ENCODE results near the gene RYR1.
A peak's percentile ranks its signal among the peaks of the same experiment; 100 is the strongest.
"Not testable (repeated sequence)": the region's sequence is repeated elsewhere in the genome, so short reads cannot be mapped to it uniquely, and the experiment has no call there.

The RYR1 gene

DNA sequence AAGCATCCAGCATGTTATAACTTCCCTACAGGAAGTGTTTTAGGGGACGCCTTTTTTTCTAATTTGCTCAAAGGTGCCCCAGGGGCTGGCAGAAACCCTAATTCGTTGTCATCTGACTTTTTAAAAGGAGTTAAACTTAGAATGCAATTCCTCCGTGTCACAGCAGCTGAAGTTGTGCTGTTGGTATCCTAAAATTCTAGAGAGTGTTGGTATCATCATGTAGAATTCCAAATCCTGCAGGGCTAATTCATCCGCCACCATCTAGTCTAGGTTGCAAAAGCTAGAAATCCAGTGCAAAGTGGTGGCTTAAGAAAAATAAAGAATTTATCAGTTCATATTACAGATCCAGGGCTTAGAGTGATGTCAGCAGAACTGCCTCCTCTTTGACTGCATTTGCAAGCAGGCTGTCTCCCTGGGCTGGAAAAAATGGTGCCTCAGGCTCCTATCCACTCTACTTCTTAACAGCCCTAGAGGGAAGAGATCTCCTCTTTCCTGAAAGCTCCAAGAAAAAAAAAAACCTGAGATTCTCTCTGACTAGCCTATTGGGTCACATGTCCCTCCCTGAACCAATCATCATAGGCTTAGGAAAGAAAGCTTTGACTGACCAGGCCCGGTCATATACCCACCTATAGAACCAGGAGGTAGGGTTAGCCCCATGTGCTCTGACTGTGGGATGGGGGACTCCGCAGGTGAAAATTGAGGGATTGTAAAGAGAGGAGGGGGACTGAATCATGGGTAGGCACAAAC, 111.3 kb downstream of the RYR1 start:
- peak in 1 of 2 donors; percentile 72 for DNase-seq

DNA sequence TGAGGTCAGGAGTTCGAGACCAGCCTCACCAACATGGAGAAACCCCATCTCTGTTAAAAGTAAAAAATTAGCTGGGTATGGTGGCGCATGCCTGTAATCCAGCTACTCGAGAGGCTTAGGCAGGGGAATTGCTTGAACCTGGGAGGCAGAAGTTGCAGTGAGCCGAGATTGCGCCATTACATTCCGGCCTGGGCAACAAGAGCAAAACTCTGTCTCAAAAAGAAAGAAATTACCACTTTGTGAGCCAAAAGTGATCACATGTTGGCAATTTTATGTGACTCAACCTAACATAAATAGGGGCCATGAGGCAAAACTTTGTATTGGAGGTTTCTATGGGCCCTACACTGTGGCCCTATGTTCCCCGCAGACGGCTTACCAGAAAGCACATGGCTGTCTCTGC, 112.1 kb downstream of the RYR1 start:
- no peak for DNase-seq

DNA sequence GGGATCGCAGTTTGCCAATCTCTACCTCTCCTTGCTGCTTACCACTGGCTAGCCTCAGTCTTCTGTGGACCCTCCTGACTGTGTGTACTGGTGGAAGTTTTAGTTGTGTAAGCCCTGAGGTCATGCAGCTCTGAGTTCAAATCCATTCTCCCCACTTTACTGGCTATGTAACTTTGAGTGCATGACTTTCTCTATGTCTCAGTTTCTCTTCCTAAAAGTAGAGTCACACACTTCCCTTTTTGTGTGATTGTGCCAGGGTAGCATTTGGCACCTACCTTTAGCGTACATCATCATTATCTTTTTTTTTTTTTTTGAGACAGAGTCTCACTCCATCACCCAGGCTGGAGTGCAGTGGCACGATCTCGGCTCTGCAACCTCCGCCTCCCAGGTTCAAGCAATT, 113.9 kb downstream of the RYR1 start:
- no peak for DNase-seq

DNA sequence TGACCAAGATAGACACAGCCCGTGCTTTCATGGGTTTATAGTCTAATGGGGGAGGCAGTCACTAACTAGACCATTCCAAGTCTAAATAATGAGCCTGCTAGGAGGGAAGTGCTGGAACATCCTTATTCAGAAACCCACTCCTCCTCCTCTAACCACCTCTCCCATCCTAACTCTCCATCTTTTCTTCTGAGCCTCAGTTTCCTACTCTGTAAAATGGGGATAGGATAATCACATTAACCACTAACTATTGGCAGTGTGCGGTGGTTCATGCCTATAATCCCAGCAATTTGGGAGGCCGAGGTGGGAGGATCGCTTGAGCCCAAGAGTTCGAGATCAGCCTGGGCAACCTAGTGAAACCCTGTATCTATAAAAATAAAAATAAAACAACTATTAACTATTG, 115.6 kb downstream of the RYR1 start:
- DNase-seq = no peak

DNA sequence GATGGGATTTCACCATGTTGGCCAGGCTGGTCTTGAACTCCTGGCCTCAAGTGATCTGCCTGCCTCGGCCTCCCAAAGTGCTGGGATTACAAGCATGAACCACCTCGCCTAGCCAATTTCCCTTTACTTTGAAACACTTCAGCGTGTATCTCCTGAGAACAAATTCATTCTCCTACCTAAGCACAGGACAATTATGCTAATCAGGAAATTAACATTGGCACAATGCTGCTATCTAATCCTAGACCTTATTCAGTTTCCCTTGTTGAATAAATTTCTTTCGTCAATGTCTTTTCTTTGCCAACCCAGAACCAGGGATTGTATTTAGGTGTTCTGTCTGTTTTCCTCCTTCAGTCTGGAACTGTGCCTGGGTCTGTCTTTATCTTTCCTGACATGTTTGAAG, 116.5 kb downstream of the RYR1 start:
- DNase-seq = no peak

DNA sequence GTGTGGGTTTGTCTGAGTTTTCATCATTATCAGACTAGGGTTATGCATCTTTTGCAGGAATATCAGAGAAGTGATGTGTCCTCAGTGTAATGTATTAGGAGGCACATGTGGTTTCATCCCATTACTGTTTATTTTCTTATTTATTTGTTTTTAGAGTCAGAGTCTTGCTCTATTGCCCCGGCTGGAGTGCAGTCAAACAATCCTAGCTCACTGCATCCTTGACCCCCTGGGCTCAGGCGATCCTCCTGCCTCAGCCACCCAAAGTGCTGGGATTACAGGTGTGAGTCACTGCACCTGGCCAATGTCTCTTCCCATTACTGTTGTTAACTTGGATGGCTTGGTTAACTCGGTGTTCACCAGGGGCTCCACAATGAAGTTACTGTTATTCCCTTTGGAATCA, 116.9 kb downstream of the RYR1 start:
- no peak for DNase-seq

DNA sequence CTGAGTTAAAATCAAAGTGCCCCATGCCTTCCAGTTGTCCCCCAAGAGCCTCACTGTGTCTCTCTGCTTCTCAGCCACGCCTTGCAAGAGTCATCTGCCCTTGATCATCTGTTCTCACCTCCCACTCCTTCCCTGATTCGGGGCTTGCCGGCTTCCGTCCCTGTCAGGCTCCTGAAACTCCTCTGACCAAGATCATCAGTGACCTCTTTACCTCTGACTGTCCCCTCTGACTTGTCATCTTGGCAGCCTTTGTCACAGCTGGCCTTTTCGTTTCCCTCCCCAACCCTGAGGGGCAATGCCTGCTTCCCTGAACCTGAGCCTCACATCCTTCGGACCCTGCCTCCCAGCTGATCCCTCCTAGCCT, 117.9 kb downstream of the RYR1 start:
- DNase-seq = no peak

DNA sequence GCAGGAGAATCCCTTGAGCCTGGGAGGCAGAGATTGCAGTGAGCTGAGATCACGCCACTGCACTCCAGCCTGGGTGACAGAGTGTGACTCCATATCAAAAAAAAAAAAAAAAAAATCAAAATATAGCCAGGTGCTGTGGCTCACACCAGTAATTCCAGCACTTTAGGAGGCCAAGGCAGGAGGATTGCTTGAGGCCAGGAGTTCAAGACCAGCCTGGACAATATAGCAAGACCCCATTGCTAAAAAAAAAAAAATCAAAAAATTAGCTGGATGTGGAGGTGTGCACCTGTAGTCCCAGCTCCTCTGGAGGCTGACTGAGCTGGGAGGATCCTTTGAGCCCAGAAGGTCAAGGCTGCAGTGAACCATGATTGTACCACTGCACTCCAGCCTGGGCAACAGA, 119.7 kb downstream of the RYR1 start:
- DNase-seq = not testable (repeated sequence)

DNA sequence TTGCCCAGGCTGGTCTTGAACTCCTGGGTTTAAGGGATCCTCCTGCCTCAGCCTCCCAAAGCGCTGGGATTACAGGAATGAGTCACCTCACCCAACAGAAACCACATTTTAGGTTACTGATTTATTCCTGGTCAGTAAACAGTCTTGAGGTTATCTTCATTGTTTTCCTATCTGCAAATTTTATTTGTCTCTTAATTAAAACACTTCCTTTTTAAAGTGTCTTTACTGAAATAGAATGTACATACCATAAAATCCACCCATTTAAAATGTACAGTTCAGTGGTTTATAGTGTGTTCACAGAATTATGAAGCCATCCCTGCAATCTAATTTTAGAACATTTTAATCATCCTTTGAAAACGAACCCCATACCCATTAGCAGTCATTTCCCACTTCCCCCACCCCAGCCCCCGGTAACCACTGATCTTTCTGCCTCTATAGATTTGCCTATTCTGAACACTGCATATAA, 121.2 kb downstream of the RYR1 start:
- DNase-seq = no peak

DNA sequence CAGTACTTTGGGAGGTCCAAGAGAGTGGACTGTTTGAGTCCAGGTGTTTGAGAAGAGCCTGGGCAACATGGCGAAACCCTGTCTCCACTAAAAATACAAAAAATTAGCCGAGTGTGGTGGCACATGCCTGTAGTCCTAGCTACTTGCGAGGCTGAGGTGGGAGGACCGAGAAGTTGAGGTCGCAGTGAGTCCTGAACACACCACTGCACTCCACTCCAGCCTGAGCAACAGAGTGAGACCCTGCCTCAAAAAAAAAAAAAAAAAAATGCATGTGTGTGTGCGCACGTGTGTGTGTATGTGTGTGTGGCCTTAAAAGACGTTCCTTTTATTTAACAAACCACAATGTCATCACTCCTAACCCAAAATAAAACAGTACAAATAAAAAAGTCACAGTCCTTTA, 121.7 kb downstream of the RYR1 start:
- DNase-seq = no peak

DNA sequence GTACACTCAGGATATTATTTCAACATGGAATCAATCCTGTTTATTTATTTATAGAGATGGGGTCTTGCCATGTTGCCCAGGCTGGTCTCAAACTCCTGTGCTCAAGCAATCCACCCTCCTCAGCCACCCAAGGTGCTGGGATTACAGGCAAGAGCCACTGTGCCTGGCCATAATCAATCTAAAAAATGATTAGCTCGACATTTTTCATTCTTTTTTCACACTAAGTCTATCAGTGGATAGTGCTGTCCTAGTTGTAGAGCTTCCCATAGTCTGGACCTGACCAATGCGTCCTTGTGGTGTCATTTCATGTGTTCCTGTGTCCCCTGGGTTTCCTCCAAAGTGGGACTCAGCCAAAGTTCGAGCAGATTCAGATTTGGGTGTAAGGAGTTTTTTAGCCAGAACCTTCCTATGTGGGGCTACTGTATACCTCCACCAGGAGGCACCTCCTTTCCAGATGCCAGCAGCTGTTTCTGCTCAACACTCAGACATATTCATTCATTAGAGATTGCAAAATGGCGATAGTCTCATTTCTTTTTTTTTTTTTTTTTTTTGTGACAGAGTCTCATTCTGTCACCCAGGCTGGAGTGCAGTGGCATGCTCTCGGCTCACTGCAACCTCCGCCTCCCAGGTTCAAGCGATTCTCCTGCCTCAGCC, 123.2 kb downstream of the RYR1 start:
- DNase-seq = no peak

DNA sequence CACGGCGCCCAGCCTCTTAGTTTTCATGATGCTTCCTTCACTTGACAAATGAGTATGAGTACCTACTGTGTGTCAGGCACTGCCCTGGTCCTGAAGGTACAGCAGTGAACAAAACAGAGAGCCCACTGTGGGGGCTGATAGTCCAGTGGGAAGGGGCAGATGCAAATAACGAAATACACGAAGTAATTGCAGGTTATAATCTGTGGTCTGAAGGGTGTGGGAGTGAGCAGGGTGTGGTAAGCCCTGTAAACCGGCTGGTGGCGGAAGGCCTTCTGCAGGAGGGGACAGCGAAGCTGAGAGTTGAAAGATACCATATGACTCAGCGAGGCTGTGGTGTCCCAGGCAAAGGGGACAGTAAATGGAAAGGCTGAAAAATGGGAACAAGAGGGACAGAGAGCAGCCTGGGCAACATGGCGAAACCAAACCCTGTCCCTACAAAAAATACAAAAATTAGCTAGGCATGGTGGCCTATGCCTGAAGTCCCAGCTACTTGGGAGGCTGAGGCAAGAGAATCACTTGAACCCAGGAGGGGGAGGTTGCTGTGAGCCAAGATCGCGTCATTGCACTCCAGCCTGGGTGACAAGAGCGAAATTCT, 123.8 kb downstream of the RYR1 start:
- DNase-seq = no peak

DNA sequence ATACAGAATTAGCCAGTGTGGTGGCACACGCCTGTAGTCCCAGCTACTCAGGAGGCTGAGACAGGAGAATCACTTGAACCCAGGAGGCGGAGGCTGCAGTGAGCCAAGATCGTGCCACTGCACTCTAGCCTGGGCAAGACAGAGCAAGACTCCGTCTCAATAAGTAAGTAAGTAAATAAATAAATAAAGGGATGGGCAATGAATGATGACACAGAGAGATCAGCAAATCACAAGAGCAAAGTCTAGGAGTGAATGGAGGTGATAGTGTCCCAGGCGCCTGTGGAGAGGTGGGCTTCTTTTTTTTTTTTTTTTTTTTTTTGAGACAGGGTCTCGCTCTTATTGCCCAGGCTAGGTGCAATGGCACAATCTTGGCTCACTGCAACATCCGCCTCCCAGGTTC, 125.4 kb downstream of the RYR1 start:
- DNase-seq = not testable (repeated sequence)

DNA sequence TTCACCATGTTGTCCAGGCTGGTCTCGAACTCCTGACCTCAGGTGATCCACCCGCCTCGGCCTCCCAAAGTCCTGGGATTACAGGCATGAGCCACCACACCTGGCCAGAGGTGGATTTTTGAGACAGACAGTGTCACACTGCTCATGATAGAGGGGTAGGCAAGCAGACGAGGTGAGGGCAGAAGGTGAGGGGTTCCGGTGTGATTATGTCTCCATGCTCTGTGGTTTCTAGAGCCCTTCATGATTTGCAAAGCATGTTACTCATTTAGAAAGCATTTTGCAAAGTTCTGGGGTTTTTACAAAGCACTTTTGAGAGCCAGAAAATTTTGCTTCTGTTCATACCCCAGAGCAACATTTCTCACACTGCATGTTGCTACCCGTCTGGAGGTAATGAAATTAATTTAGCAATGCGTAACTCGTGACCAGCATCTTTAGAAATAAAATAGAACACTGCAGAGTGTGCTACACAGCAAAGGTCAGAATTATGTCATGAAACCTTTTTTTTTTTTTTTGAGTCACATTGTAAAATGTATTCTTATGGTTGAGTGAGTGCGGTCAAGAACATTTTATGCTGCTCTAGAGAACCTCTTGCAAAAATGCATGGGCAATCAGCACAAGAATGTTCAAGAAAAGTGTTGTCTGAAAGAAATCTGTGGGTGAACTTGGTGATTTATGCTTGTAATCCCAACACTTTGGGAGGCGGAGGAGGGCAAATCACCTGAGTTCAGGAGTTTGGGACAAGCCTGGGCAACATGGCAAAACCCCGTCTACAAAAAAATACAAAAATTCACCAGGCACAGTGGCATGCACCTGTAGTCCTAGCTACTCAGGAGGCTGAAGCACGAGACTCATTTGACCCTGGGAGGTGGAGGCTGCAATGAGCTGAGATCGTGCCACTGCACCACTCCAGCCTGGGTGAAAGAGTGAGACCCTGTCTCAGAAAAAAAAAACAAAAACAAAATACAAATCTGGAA, 126.2 kb downstream of the RYR1 start:
- no peak for DNase-seq

DNA sequence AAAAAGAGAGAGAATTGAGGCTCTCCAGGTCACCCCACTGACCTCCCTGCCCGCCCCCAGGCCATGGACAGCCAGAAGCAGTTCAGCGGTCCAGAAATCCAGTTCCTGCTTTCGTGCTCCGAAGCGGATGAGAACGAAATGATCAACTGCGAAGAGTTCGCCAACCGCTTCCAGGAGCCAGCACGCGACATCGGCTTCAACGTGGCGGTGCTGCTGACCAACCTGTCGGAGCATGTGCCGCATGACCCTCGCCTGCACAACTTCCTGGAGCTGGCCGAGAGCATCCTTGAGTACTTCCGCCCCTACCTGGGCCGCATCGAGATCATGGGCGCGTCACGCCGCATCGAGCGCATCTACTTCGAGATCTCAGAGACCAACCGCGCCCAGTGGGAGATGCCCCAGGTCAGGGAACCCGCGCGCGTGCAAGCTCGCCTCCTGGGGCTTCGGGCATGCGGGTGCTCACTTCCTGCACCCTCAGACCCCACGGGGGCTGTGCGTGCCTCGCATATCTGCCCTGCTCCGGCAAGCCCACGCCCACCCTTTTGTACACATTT, 127.6 kb downstream of the RYR1 start:
- DNase-seq = no peak

DNA sequence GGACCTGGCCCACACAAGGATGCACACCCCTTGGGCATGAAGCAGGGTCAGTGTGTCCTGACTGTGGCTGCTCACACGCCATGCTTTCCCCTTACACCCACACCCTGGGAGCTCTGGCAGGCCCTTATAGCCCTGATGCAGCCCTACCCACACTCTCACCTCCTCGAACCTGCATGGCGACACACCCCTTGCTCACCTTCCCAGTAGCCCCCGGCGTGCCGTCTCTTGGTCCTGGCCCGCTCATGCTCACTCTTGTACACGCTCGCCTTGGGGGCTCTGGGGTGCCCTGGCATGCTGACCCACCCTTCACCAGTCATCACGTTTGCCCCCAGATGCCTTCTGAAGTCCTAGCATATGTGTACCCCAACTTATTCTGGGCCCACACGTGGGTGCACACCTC, 128.2 kb downstream of the RYR1 start:
- no peak for DNase-seq

DNA sequence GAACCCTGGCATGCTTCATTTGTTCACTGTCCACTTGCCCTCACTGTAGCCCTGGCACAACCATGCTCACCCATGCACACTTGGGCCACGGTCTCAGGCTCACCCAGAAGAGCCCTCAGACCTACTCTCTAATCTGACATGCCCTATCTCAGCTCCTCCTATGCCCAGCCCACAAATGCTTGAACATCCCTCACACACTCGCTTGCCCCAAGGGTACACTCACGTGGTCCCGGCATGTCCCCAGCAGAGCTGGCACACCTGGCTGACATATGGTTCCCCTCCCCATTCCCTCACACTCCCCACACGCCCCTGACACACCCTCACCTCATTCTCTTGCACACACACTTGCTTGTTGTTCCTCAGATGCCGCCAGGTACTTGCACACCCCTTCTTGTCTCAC, 128.6 kb downstream of the RYR1 start:
- DNase-seq = no peak

DNA sequence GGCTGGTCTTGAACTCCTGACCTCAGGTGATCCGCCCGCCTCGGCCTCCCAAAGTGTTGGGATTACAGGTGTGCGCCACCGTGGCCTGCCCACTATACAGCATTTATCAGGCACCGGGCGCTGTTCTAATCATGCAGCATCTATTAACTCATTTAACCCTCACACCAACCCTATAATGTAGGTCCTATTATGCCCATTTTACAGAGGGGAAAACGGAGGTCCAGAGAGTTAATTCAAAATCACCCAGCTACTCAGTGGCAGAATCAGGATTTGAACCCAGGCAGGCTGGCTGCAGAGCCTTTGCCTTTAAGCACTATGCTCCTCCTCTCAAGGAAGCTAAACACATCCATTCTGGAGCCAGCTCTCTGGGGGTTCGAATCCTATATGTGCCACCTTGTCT, 130.0 kb downstream of the RYR1 start:
- no peak for DNase-seq

DNA sequence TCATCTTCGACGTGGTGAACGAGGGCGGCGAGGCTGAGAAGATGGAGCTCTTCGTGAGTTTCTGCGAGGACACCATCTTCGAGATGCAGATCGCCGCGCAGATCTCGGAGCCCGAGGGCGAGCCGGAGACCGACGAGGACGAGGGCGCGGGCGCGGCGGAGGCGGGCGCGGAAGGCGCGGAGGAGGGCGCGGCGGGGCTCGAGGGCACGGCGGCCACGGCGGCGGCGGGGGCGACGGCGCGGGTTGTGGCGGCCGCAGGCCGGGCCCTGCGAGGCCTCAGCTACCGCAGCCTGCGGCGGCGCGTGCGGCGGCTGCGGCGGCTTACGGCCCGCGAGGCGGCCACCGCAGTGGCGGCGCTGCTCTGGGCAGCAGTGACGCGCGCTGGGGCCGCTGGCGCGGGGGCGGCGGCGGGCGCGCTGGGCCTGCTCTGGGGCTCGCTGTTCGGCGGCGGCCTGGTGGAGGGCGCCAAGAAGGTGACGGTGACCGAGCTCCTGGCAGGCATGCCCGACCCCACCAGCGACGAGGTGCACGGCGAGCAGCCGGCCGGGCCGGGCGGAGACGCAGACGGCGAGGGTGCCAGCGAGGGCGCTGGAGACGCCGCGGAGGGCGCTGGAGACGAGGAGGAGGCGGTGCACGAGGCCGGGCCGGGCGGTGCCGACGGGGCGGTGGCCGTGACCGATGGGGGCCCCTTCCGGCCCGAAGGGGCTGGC, 131.6 kb downstream of the RYR1 start:
- DNase-seq = no peak

DNA sequence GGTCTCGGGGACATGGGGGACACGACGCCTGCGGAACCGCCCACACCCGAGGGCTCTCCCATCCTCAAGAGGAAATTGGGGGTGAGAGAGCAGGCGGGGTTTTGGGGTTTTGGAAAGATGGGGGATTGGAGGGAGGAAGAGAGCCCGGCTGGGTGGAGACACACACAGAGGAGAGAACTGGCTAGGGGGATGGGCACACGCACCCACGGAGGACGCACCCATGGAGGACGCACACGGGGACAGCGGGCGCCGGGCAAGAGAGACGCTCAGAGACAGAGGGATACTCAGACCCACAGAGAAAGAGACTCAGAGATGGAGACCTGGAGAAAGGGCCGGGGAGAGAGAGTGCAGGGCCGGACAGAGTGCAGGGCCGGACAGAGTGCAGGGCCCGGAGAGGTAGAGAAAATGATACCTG, 132.2 kb downstream of the RYR1 start:
- DNase-seq = no peak

DNA sequence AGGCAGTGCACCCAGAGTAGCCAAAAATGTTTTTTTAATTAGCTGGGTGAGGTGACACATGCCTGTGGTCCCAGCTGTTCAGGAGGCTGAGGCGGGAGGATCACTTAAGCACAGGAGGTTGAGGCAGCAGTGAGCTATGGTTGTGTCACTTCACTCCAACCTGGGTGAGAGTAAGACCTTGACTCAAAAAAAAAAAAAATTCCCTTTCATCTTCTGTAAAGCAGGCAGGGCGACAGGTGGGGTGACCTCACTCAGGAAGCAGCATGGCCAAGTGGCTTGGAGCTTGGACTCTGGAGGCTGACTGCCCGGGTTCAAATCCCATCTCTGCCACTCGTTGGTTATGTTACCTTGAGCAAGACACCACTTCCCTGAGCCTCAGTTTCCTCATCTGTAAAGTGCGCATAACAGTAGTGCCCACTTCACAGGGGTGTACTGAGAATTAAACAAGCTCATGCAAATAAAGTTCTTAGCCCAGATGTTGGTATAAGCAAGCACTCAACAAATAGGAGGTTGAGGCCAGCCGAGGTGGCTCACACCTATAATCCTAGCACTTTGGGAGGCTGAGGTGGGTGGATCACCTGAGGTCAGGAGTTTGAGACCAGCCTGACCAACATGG, 136.0 kb downstream of the RYR1 start:
- DNase-seq = no peak

DNA sequence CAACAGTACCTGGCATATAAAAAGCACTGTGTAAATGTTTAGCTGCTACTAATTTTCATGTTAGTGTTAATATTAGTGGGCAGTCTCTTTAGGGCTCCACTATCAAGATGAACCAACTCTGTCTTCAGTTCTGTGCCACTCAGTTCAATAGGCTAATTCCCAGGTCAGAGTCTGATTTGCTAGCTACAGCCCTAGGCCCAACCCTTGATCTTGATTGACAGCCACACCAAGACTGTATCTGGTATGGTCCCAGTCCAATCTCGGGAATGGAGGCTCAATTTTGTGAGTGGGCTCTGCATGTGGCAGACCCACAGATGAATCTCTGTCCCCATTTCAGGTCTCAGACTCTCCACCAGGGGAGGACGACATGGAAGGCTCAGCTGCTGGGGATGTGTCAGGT, 138.2 kb downstream of the RYR1 start:
- DNase-seq = no peak

Measured in hippocampal formation (tissue), 2 donors.